ENCODE data around the gene FBLN2. TPM values are rescaled to one million over a fixed set of nuclear protein-coding genes. Genes with fewer than 3 reads are reported as not detected.

FBLN2 gene
- total RNA-seq, 2 donors from 2014 or later = 10.5 to 24.1 TPM

GRCh38 chr3:13506680-13507079, 42.2 kb upstream of the FBLN2 start:
- no peak for DNase-seq
- Histone ChIP-seq H3K4me3 (no peak overlapping the region), H3K9ac (ENCODE audit: low read depth in 2 of 2, low read length in 2 of 2) (no peak overlapping the region), H3K27me3 (no peaks in the 10 kb centered on the region), H3K4me1 (no peaks in the 10 kb centered on the region), H3K9me3 (no peaks in the 10 kb centered on the region), H3K27ac (no peak overlapping the region), H3K36me3 (no peaks in the 10 kb centered on the region)
- intact Hi-C loops (cut with DNase I) = no loop called here
- no peak for TF ChIP-seq CTCF (IDR thresholded peaks at IDR 0.05)

- H3K9me3 ChIP-seq = no peaks in the 10 kb centered on the region
- no peaks in the 10 kb centered on the region for H3K4me1 ChIP-seq
- H3K4me3 ChIP-seq = no peak overlapping the region
- no peak overlapping the region for H3K9ac ChIP-seq (ENCODE audit: low read depth in 2 of 2, low read length in 2 of 2)
- intact Hi-C loops (cut with DNase I) = no loop called here
- no peak for DNase-seq
- no peaks in the 10 kb centered on the region for H3K27me3 ChIP-seq
- H3K27ac ChIP-seq = no peak overlapping the region
- no peaks in the 10 kb centered on the region for H3K36me3 ChIP-seq
- TF ChIP-seq CTCF (IDR thresholded peaks at IDR 0.05) = no peak
Measured at GRCh38 chr3:13507247-13507569, 41.7 kb upstream of the FBLN2 start.

- DNase-seq = no peak
- Histone ChIP-seq H3K4me1 (no peaks in the 10 kb centered on the region), H3K9ac (ENCODE audit: low read depth in 2 of 2, low read length in 2 of 2) (no peak overlapping the region), H3K27me3 (no peaks in the 10 kb centered on the region), H3K9me3 (no peaks in the 10 kb centered on the region), H3K27ac (no peak overlapping the region), H3K36me3 (no peaks in the 10 kb centered on the region), H3K4me3 (no peak overlapping the region)
- no peak for TF ChIP-seq CTCF (IDR thresholded peaks at IDR 0.05)
- intact Hi-C loops (cut with DNase I) = no loop called here
Measured at GRCh38 chr3:13507570-13508339, 41.2 kb upstream of the FBLN2 start.

- Histone ChIP-seq H3K27me3 (no peaks in the 10 kb centered on the region), H3K9me3 (no peaks in the 10 kb centered on the region), H3K36me3 (no peaks in the 10 kb centered on the region), H3K9ac (ENCODE audit: low read depth in 2 of 2, low read length in 2 of 2) (no peak overlapping the region), H3K4me1 (no peaks in the 10 kb centered on the region), H3K4me3 (no peak overlapping the region), H3K27ac (no peak overlapping the region)
- no peak for DNase-seq
- intact Hi-C loops (cut with DNase I) = no loop called here
- TF ChIP-seq CTCF (IDR thresholded peaks at IDR 0.05) = no peak
Measured at GRCh38 chr3:13508496-13508895, 40.4 kb upstream of the FBLN2 start.

- DNase-seq = no peak
Measured at GRCh38 chr3:13509059-13509815, 39.7 kb upstream of the FBLN2 start.

More at GRCh38 chr3:13509059-13509815, 39.7 kb upstream of the FBLN2 start:
- Histone ChIP-seq H3K27me3 (no peaks in the 10 kb centered on the region), H3K4me3 (no peak overlapping the region), H3K36me3 (no peaks in the 10 kb centered on the region), H3K27ac (no peak overlapping the region), H3K4me1 (no peaks in the 10 kb centered on the region), H3K9me3 (no peaks in the 10 kb centered on the region), H3K9ac (ENCODE audit: low read depth in 2 of 2, low read length in 2 of 2) (no peak overlapping the region)
- no peak for TF ChIP-seq CTCF (IDR thresholded peaks at IDR 0.05)
- intact Hi-C loops (cut with DNase I) = no loop called here
